Measurements from ENCODE around the gene TMEM161B.

The TMEM161B gene

GRCh38 chr5:88290801-88291200 is 22.2 kb upstream of the TMEM161B start:
- Histone ChIP-seq H3K4me2 (ENCODE audit: low read depth, low read length, poor library complexity, severe bottlenecking) (no peak overlapping the region), H3K9me2 (replicated peaks; ENCODE audit: low read depth, low read length) (no peaks in the 10 kb centered on the region), H4K20me1 (ENCODE audit: insufficient read depth, low read length, poor library complexity, severe bottlenecking) (no peaks in the 10 kb centered on the region), H3K79me2 (ENCODE audit: insufficient read depth, low read length) (no peaks in the 10 kb centered on the region), H2AFZ (ENCODE audit: low read length) (no peak overlapping the region), H3K36me3 (ENCODE audit: insufficient read depth, low read length) (no peaks in the 10 kb centered on the region), H3K9me3 (ENCODE audit: insufficient read depth, low read depth, low read length) (no peaks in the 10 kb centered on the region), H3F3A (ENCODE audit: low read depth) (no peaks in the 10 kb centered on the region), H3K9ac (ENCODE audit: low read depth, low read length, poor library complexity, severe bottlenecking) (no peak overlapping the region), H3K4me3 (ENCODE audit: low read length, poor library complexity, severe bottlenecking) (no peak overlapping the region), H3K27me3 (ENCODE audit: insufficient read depth, low read length, poor library complexity, severe bottlenecking) (no peaks in the 10 kb centered on the region), H3K4me1 (ENCODE audit: insufficient read depth, low read length, poor library complexity, severe bottlenecking) (no peaks in the 10 kb centered on the region)
- TF ChIP-seq EZH2phosphoT487 (IDR thresholded peaks at IDR 0.05; ENCODE audit: borderline replicate concordance): no peak
- TF ChIP-seq, protein P1, sequence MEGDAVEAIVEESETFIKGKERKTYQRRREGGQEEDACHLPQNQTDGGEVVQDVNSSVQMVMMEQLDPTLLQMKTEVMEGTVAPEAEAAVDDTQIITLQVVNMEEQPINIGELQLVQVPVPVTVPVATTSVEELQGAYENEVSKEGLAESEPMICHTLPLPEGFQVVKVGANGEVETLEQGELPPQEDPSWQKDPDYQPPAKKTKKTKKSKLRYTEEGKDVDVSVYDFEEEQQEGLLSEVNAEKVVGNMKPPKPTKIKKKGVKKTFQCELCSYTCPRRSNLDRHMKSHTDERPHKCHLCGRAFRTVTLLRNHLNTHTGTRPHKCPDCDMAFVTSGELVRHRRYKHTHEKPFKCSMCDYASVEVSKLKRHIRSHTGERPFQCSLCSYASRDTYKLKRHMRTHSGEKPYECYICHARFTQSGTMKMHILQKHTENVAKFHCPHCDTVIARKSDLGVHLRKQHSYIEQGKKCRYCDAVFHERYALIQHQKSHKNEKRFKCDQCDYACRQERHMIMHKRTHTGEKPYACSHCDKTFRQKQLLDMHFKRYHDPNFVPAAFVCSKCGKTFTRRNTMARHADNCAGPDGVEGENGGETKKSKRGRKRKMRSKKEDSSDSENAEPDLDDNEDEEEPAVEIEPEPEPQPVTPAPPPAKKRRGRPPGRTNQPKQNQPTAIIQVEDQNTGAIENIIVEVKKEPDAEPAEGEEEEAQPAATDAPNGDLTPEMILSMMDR (conservative IDR thresholded peaks at IDR 0.05; ENCODE audit: low read length): no peak

DNA sequence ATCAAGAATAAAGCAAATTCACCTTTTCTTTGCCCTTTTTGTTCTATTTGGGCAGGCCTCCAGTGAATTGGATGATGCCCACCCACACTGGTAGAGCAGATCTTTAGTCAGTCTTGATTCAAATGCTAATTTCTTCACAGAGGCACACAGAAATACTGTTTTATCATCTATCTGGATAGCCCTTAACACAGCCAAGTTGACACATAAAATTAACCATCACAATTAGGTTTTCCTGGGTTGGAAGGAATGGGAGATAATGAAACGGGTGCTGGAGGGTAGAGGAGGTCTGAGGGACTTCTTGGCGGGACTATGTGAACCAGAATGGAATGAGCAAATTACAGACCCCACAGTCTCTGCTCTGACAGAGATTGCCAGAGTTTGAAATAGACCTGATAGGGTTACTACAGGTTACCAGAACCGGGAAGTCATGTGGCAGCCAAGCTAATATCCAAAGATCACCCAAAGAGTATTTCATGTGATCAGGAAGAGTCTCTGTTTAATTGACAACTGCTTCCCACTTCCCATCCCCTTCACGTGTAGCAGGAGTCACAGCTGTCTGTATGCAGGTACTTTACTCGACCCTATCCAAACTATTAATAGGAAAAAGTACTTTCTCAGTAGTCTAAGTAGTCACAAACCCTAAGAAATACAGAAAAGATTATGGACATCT is 20.0 kb upstream of the TMEM161B start:
- no peaks in the 10 kb centered on the region for H3K9me3 ChIP-seq (ENCODE audit: insufficient read depth, low read depth, low read length)
- H3K4me1 ChIP-seq (ENCODE audit: insufficient read depth, low read length, poor library complexity, severe bottlenecking): no peaks in the 10 kb centered on the region
- H3K9me2 ChIP-seq (replicated peaks; ENCODE audit: low read depth, low read length): no peaks in the 10 kb centered on the region
- H4K20me1 ChIP-seq (ENCODE audit: insufficient read depth, low read length, poor library complexity, severe bottlenecking): no peaks in the 10 kb centered on the region
- no peak overlapping the region for H3K4me2 ChIP-seq (ENCODE audit: low read depth, low read length, poor library complexity, severe bottlenecking)
- H3K27me3 ChIP-seq (ENCODE audit: insufficient read depth, low read length, poor library complexity, severe bottlenecking): no peaks in the 10 kb centered on the region
- H3F3A ChIP-seq (ENCODE audit: low read depth): no peaks in the 10 kb centered on the region
- H3K79me2 ChIP-seq (ENCODE audit: insufficient read depth, low read length): no peaks in the 10 kb centered on the region
- no peak overlapping the region for H2AFZ ChIP-seq (ENCODE audit: low read length)
- H3K36me3 ChIP-seq (ENCODE audit: insufficient read depth, low read length): no peaks in the 10 kb centered on the region
- no peak for TF ChIP-seq EZH2phosphoT487 (IDR thresholded peaks at IDR 0.05; ENCODE audit: borderline replicate concordance)
- TF ChIP-seq, protein P1 (conservative IDR thresholded peaks at IDR 0.05; ENCODE audit: low read length): no peak
- H3K4me3 ChIP-seq (ENCODE audit: low read length, poor library complexity, severe bottlenecking): no peak overlapping the region
- no peak overlapping the region for H3K9ac ChIP-seq (ENCODE audit: low read depth, low read length, poor library complexity, severe bottlenecking)

GRCh38 chr5:88287846-88288527 is 19.3 kb upstream of the TMEM161B start:
- H3K9me2 ChIP-seq (replicated peaks; ENCODE audit: low read depth, low read length): no peaks in the 10 kb centered on the region
- H3K79me2 ChIP-seq (ENCODE audit: insufficient read depth, low read length): no peaks in the 10 kb centered on the region
- H3K9me3 ChIP-seq (ENCODE audit: insufficient read depth, low read depth, low read length): no peaks in the 10 kb centered on the region
- no peaks in the 10 kb centered on the region for H3K36me3 ChIP-seq (ENCODE audit: insufficient read depth, low read length)
- H3K27me3 ChIP-seq (ENCODE audit: insufficient read depth, low read length, poor library complexity, severe bottlenecking): no peaks in the 10 kb centered on the region
- H3K4me1 ChIP-seq (ENCODE audit: insufficient read depth, low read length, poor library complexity, severe bottlenecking): no peaks in the 10 kb centered on the region
- H2AFZ ChIP-seq (ENCODE audit: low read length): no peak overlapping the region
- H3F3A ChIP-seq (ENCODE audit: low read depth): no peaks in the 10 kb centered on the region
- H3K4me3 ChIP-seq (ENCODE audit: low read length, poor library complexity, severe bottlenecking): no peak overlapping the region
- no peak for TF ChIP-seq EZH2phosphoT487 (IDR thresholded peaks at IDR 0.05; ENCODE audit: borderline replicate concordance)
- TF ChIP-seq, protein P1 (conservative IDR thresholded peaks at IDR 0.05; ENCODE audit: low read length): no peak
- no peak overlapping the region for H3K4me2 ChIP-seq (ENCODE audit: low read depth, low read length, poor library complexity, severe bottlenecking)
- H3K9ac ChIP-seq (ENCODE audit: low read depth, low read length, poor library complexity, severe bottlenecking): no peak overlapping the region
- no peaks in the 10 kb centered on the region for H4K20me1 ChIP-seq (ENCODE audit: insufficient read depth, low read length, poor library complexity, severe bottlenecking)
